ENCODE measurements around the gene GMEB1.
"Not testable (repeated sequence)": the region's sequence is repeated elsewhere in the genome, so short reads cannot be mapped to it uniquely, and the experiment has no call there.

GMEB1 gene

GRCh38 chr1:28671254-28671780 lies 2.7 kb downstream of the GMEB1 start:
- DNase-seq (ENCODE audit: low read depth, low spot score), result no peak

- not testable (repeated sequence) for DNase-seq (ENCODE audit: low read depth, low spot score)
Observed at GRCh38 chr1:28672971-28673370, 4.4 kb downstream of the GMEB1 start.

- DNase-seq (ENCODE audit: low read depth, low spot score), result no peak
Observed at GRCh38 chr1:28675924-28676257, 7.3 kb downstream of the GMEB1 start.

GRCh38 chr1:28680151-28680550 lies 11.6 kb downstream of the GMEB1 start:
- DNase-seq (ENCODE audit: low read depth, low spot score), result no peak

- no peak for DNase-seq (ENCODE audit: low read depth, low spot score)
Observed at GRCh38 chr1:28682840-28683239, 14.3 kb downstream of the GMEB1 start.

GRCh38 chr1:28684937-28685336 lies 16.4 kb downstream of the GMEB1 start:
- no peak for DNase-seq (ENCODE audit: low read depth, low spot score)

- DNase-seq (ENCODE audit: low read depth, low spot score), result not testable (repeated sequence)
Observed at GRCh38 chr1:28691627-28692026, 23.0 kb downstream of the GMEB1 start.

- DNase-seq (ENCODE audit: low read depth, low spot score), result no peak
Observed at GRCh38 chr1:28703629-28704028, 35.0 kb downstream of the GMEB1 start.

GRCh38 chr1:28716336-28716735 lies 47.8 kb downstream of the GMEB1 start:
- DNase-seq (ENCODE audit: low read depth, low spot score), result no peak

- DNase-seq (ENCODE audit: low read depth, low spot score), result no peak
Observed at GRCh38 chr1:28718166-28718565, 49.6 kb downstream of the GMEB1 start.

- DNase-seq (ENCODE audit: low read depth, low spot score), result no peak
Observed at GRCh38 chr1:28718586-28719331, 50.2 kb downstream of the GMEB1 start.

- no peak for DNase-seq (ENCODE audit: low read depth, low spot score)
Observed at GRCh38 chr1:28719332-28719619, 50.7 kb downstream of the GMEB1 start.

GRCh38 chr1:28720376-28720775 lies 51.8 kb downstream of the GMEB1 start:
- DNase-seq (ENCODE audit: low read depth, low spot score), result no peak

GRCh38 chr1:28721927-28722326 lies 53.3 kb downstream of the GMEB1 start:
- not testable (repeated sequence) for DNase-seq (ENCODE audit: low read depth, low spot score)

- DNase-seq (ENCODE audit: low read depth, low spot score), result not testable (repeated sequence)
Observed at GRCh38 chr1:28725365-28725764, 56.8 kb downstream of the GMEB1 start.

GRCh38 chr1:28735961-28736449 lies 67.4 kb downstream of the GMEB1 start:
- DNase-seq (ENCODE audit: low read depth, low spot score), result no peak

GRCh38 chr1:28736450-28737306 lies 68.1 kb downstream of the GMEB1 start, which contains the start of gene YTHDF2:
Gene YTHDF2 (plus strand): TSS chr1:28736940. CDS start chr1:28737121, 181 bp downstream.
- DNase-seq (ENCODE audit: low read depth, low spot score), result peak; percentile 98

- peak; percentile 33 for DNase-seq (ENCODE audit: low read depth, low spot score)
Observed at GRCh38 chr1:28737307-28738132, 68.9 kb downstream of the GMEB1 start.

- DNase-seq (ENCODE audit: low read depth, low spot score), result no peak
Observed at GRCh38 chr1:28740118-28740517, 71.5 kb downstream of the GMEB1 start.

- DNase-seq (ENCODE audit: low read depth, low spot score), result no peak
Observed at GRCh38 chr1:28744184-28744583, 75.6 kb downstream of the GMEB1 start.

GRCh38 chr1:28745653-28746173 lies 77.1 kb downstream of the GMEB1 start:
- DNase-seq (ENCODE audit: low read depth, low spot score), result no peak

All from iPS DF 19.7 (cell line).